Measurements from ENCODE around the gene EGLN3. TPM values are rescaled to one million over a fixed set of nuclear protein-coding genes. Genes with fewer than 3 reads are reported as not detected.

Gene EGLN3
- total and polyA plus RNA-seq, 2 of the 13 experiments (the other 11 are each of a cell fraction or from before 2014, with no cell fraction given): 0.18 to 27.3 TPM

DNA sequence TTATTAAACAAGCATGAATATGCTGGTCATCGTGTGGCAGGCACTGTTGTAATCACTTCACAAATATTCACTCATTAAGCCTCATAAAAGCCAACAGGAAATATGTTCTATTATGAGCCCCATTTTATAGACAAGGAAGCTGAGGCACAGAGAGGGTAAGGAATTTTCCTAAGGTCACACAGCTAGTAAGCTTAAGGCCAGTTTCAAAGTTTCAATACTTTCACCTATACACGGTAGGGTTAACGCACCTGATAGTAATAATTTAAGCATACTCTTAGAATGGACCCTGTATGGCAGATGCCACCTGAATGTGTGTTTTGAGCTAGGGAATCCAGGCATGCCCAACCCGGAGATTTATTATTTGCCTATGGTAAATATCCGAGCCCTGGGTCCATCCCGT, 39.8 kb downstream of the EGLN3 start:
- Histone ChIP-seq H3K9ac (ENCODE audit: insufficient read depth, low read depth, low read length) (no peak overlapping the region), H3K79me2 (ENCODE audit: insufficient read depth, low read length) (no peaks in the 10 kb centered on the region), H2AFZ (ENCODE audit: low read length) (no peak overlapping the region), H3K9me3 (ENCODE audit: low read length) (no peaks in the 10 kb centered on the region), H3K27me3 (ENCODE audit: control insufficient read depth in 1 of 2, insufficient read depth in 2 of 2, low read length in 2 of 2) (no peaks in the 10 kb centered on the region), H3K36me3 (replicated peaks in 1 of 2; ENCODE audit: control insufficient read depth in 1 of 2, insufficient read depth in 2 of 2, low read length in 2 of 2) (no peaks in the 10 kb centered on the region), H3K4me2 (ENCODE audit: low read depth, low read length) (no peak overlapping the region), H3K4me3 (replicated peaks in 1 of 3; ENCODE audit: insufficient read depth in 1 of 3, low read depth in 2 of 3, low read length in 3 of 3) (no peak overlapping the region), H3K4me1 (ENCODE audit: insufficient read depth, low read length) (peaks cover 54% of the 10 kb centered on the region), H3K27ac (ENCODE audit: extremely low read length, insufficient read depth, low read length) (no peak overlapping the region), H4K20me1 (ENCODE audit: insufficient read depth, low read length) (no peaks in the 10 kb centered on the region)
- ChIA-PET CTCF (ENCODE audit: low intra/inter-chr PET ratio, low total read pairs) (no interaction called here), POLR2A (no interaction called here)
- BruUV-seq (replicated peaks): no TSS peak
- in situ Hi-C loops (cut with HindIII; ENCODE audit: extremely low pct_ligation_motif_present, low pct_unique_long_range_greater_than_20kb) (no loop called here), intact Hi-C loops (cut with micrococcal nuclease; ENCODE audit: unreplicated experiment) (no loop called here)
- TF ChIP-seq MAX (IDR thresholded peaks at IDR 0.05) (peak; percentile 19; the same call in 1 of the 2 replicates), SAP130 (CRISPR knock-in tag; IDR thresholded peaks at IDR 0.05; ENCODE audit: low read depth) (no peak), ZMYM3 (CRISPR knock-in tag; IDR thresholded peaks at IDR 0.05) (peak; percentile 75), RBAK (CRISPR knock-in tag; IDR thresholded peaks at IDR 0.05) (no peak), PCBP2 (optimal IDR thresholded peaks at IDR 0.05; ENCODE audit: low read depth, low read length, poor library complexity, severe bottlenecking) (no peak), CHCHD3 (CRISPR knock-in tag; IDR thresholded peaks at IDR 0.05) (no peak), ZBTB4 (CRISPR knock-in tag; IDR thresholded peaks at IDR 0.05; ENCODE audit: borderline replicate concordance) (no peak), ZSCAN25 (CRISPR knock-in tag; IDR thresholded peaks at IDR 0.05) (no peak), ZNF18 (CRISPR knock-in tag; IDR thresholded peaks at IDR 0.05; ENCODE audit: insufficient replicate concordance) (peak; percentile 8), NR3C1 (CRISPR knock-in tag; IDR thresholded peaks at IDR 0.05) (no peak), TFDP1 (CRISPR knock-in tag; IDR thresholded peaks at IDR 0.05; ENCODE audit: borderline replicate concordance) (no peak), ZNF768 (CRISPR knock-in tag; IDR thresholded peaks at IDR 0.05) (peak; percentile 51; the same call in 1 of the 2 replicates)
- ATAC-seq (no peak), FAIRE-seq (no peak), DNase-seq (ENCODE audit: low spot score) (no peak)
- 43% methylated on average over 6 of the region's 6 CpGs for WGBS (ENCODE audit: low lambda C conversion rate)
